Measurements from ENCODE around the gene PSME3IP1.
"Not testable (repeated sequence)": the region's sequence is repeated elsewhere in the genome, so short reads cannot be mapped to it uniquely, and the experiment has no call there.

PSME3IP1 gene, protein sequence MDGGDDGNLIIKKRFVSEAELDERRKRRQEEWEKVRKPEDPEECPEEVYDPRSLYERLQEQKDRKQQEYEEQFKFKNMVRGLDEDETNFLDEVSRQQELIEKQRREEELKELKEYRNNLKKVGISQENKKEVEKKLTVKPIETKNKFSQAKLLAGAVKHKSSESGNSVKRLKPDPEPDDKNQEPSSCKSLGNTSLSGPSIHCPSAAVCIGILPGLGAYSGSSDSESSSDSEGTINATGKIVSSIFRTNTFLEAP
- 62.0 to 107 (median 92.9) reads per million in 4 donors for total RNA-seq

DNA sequence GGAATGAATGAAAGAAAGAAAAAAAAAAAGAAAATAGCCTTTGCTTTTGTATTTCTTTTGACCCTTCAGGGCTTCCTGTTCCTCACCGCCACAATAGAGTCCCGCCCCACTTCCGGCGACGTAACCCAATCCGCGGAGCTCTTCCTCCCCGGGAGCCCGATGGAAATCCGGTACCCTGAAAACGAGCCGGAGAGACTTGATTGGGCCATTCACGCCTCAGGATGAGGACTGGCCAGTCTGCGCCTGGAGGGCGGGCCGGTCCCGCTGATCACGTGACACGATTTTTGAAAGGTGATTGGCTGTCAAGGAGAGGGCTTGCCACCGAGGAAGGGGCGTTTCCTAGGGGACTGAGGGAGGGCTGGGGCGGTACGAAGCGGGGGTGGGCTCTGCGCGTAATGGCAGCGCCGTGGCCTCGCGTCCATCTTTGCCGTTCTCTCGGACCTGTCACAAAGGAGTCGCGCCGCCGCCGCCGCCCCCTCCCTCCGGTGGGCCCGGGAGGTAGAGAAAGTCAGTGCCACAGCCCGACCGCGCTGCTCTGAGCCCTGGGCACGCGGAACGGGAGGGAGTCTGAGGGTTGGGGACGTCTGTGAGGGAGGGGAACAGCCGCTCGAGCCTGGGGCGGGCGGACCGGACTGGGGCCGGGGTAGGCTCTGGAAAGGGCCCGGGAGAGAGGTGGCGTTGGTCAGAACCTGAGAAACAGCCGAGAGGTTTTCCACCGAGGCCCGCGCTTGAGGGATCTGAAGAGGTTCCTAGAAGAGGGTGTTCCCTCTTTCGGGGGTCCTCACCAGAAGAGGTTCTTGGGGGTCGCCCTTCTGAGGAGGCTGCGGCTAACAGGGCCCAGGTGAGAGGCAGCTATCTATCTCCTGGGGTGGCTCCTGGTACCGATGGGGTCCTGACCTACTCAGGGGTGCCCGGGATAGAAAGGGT is at the start of gene PSME3IP1, which contains the start of gene RSPRY1:
Gene PSME3IP1, minus strand, starts transcription at position 95 of the 927 bp plus-strand sequence. CDS start 12,185 bp downstream, outside the sequence.
Gene RSPRY1, plus strand, starts transcription at position 385 of the 927 bp plus-strand sequence. CDS start 18,330 bp downstream, outside the sequence.
- DNase-seq: peak; percentile 96 to 100 (median 98)

DNA sequence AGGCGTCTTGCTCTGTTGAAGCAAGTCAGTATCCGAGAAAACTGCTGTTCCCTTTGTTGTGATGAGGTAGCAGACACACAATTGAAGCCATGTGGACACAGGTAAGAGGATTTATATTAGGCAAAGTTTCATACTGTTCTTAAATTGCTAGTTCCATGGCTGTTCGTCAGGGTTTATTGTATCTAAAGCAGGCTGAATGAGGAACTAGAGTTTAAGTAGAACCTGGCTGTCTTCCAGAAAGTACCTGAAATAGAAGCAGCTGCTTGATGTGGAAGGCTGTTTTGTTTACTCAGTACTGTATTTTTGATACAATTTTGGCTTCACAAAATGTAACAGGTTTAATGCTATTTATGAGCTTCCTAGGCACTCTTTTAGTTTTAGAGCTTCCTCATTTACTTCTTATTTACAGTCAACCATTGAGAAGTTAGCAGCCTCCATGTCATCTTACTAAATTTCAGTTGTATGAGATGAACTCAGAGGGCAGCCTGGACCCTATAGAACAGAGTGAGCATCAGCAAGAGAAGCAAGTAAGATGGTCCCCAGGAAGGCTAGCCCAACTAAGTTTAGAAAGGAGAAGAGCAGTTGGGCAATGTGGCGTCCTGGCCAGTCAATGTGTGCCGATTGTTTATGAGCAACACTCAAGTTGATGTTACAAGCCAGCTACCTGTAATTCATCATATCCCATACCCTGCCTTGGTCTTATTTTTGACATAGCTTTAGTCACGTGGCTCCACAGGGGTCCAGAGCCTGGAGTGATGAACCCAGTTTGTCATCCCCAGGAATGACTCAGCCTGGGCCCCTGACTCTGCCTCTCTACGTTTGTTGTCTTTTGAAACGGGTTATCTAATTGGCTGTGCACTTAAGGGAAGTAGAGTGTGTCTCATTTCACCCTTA is 49.5 kb upstream of the PSME3IP1 start:
- peak in 1 of 5 donors; percentile 31 for DNase-seq

DNA sequence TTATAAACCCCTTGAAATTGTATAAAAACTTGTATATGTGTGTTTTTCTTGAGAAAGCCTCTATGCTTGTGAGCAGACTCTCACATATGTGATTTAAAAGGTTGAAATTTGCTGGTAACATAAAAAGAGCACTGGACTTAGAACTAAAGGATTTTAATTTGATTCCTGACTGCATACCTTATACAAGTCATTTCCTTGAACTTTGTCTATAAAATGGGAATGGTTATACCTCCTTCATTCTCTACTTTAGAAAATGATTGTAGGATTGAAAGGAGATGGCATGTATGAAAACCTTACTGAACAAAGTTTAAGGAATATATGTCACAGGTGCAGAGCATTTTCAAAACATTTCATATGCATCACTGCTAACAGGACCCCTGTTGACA is 48.9 kb upstream of the PSME3IP1 start:
- no peak for DNase-seq

DNA sequence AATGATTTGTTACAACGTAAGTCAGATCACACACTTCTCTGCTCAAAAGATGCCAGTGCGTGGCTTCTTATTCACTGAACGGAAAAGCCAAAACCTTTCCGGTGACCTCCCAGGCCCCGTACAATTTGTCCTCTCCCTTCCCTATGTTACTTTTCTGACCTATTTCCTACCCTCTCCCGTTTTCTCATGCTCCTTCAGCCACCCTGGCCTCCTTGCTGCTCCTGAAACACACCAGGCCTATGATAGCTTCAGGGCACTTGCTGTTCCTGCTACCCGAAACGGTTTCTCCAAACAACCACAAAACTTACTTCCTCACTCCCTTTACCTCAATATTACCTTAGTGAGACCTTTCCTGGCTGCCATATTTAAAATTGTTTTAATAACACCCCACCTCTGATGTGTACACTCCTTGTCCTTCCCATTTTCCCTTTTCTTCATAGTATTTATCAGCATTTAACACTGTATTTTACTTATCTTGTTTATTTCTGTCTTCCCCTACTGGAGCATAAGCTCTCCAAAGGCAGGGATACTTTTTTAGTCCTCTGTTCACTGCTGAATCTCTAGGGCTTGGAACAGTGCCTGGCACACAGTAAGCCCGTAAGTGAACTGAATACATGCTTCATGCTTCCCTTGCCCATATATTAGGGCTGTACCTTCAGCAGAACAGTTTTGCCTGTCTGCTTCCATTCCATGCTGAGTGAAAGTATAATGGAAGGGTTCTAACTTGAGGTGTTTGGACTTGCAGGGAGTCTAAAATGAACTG is 48.3 kb upstream of the PSME3IP1 start:
- no peak for DNase-seq

DNA sequence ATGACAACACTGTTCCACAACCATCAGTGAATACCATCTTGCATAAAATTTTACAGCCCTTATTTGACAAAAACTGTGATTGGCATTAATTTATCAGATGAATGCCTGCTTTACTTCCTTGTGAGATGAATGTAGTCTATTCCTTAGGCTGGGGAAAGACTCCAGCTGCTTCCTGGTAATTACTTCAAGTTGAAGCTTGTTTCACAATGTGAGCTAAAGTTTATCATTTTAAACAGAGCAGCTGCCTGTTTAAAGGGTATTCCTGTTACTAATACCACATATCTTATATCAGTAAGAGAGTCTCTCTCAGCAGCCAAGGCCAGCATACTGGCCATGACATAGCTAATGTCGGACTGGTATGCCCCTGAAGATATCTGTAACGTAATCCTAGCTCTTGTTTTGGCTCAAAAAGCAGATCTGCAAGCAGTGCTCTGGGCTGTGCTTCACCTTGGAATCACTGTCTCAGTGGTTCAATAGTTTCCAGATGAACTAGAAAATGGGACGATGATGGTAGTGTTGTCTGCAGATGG is 46.0 kb upstream of the PSME3IP1 start:
- DNase-seq: no peak

DNA sequence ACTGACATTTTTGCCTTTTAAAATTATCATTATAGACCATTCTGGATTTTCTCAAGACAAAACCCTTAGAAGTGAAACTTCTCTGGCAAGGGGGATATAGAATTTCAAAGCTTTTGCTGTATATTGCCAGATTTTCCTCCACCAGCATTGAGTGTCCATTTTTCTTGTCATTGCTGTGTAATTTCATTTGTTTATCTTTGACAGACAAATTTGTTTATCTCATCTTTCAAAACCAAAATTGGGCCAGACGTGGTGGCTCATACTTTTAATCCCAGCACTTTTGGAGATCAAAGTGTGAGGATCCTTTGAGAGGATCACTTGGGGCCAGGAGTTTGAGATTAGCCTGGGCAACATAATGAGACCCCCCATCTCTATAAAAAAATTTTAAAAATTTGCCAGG is 43.2 kb upstream of the PSME3IP1 start:
- no peak for DNase-seq

DNA sequence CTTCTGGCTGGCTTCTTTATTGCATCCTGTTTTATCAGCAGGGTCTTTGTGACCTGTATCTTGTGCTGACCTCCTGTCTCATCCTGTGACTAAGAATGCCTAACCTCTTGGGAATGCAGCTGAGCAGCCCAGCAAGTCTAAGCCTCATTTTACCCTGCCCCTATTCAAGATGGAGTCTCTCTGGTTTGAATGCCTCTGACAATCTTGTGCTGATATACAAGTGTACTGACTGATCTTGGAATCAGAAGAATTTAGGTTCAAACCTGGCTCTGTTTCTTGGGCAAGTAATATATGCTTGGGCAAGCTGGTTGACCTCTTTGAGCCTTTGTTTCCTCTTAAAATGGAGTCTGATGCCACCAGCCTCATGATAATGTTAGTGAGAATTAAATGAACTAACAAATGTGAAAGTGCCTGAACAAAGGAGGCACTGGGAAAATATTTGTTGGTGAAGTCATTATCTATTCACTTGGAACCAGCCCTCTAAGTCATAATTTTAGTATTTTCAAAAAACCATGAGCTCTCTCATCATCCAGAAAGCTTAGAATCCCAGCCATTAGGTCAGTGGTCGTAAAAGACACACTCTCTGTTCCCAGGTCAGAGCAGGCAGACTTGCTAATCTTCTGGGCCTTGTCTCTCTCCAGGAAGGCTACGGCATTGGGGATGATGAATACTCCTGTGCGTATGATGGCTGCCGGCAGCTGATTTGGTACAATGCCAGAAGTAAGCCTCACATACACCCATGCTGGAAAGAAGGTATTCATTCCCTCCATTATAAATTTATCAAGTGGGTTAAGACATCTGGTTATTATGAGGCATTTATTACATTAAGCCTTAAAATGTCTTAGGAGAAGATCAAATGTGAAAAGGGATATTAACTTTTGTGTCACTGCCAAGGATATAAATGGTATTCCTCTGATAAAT is 41.1 kb upstream of the PSME3IP1 start:
- no peak for DNase-seq

DNA sequence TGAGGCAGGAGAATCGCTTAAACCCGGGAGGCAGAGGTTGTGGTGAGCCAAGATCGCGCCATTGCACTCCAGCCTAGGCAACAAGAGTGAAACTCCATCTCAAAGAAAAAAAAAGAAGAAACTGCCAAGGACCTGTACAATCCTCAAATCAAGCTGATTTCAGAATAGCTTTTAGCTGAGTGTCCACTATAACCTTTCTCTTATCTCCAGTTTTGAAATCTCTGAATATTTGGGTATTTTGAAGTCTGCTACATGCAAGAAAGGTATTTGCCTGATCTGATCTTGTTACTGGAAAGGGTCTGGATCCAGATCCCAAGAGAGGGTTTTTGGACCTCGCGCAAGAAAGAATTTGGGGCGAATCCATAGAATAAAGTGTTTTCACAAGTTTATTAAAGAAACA is 40.1 kb upstream of the PSME3IP1 start:
- no peak for DNase-seq

DNA sequence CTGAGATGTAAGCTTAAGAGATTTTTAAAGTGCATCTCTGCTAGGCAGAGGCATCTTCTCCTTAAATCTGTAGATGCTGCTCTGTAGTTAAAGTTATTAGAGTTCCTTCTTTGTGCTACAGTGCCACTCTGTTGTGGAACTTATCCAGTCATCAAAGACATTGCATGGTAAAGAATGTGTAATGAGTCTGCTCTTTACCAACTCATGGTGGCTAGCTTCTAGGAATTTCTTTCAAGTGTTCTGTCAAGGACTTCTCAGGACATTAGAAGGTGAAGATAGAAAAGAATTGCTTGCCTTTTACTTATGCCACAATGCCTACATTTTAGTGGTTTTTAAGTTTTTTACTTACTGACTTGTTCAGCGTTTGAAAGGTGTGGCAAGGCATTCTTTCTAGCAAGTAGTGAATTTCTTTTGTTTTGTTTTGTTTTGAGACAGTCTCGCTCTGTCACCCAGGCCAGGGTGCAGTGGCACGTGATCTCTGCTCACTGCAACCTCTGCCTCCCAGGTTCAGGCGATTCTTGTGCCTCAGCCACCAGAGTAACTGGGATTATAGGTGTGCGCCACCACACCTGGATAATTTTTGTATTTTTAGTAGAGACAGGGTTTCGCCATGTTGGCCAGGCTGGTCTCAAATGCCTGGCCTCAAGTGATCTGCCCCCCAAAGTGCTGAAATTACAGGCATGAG is 39.0 kb upstream of the PSME3IP1 start:
- no peak for DNase-seq

DNA sequence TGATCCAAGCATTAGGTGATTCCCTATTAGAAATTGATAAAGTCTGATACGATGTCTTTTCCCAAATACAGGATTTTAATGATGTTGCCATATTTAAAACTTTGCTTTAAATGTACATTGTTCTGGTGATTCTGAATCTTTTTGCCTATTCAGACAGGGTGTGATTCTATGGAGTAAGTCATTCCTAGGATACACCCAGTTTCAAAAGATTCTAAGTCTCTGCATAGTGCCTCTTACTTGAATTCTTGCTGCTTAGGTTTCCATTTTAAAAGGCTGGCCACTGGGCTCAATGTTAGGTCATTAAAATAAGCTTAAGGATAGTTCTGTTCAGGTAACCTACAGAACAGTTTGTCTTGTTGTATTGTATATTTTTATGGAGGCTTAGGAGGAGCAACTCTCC is 37.2 kb upstream of the PSME3IP1 start:
- DNase-seq: no peak

DNA sequence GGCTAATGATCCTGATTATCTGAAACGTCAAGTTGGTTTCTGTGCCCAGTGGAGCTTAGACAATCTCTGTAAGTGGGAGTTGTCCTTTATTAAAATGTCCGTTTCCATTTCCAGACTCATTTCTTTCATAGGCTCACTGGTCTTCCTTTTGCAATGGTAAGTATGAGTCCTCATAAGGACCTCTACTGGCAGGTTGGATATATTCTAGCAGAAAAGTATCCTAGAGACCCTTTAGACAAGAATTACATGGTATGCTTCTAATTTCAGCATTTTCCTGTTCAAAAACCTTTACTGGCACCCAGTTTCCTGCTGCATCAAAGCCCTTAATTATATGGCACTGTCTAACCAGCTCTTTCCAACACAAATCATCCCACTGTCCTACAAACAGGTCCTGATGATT is 31.1 kb upstream of the PSME3IP1 start:
- DNase-seq: no peak

DNA sequence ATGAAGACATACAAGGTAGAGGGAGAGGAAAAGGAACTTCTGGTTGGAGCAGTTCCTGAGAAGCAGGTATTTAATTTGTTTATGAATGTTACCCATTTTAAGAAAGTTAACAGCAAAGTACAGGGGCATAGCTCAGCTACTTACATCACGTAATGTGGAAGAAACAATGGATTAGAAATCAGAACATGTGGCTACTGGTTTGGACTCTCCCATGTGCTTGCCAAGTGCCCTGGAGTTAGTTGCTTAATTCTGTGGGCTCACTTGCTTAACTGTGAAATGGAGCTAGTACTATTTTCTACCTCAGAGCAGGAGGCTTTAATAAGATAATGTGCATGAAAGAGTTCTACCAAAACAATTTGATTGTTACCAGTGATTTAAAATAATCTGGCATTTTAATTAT is 27.6 kb upstream of the PSME3IP1 start:
- DNase-seq: no peak

DNA sequence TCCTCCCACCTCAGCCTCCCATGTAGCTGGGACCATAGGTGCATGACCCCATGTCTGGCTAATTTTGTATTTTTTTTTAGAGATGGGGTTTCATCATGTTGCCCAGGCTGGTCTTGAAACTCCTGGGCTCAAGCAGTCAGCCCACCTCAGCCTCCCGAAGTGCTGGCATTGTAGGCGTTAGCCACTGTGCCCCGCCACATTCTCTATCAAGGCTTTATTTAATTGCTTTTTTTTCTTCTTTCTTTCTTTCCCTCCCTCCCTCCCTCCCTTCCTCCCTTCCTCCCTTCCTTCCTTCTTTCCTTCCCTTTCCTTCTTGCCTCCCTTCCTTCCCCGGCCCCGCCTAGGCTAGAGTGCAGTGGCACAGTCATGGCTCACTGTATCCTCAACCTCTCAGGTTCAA is 23.9 kb upstream of the PSME3IP1 start:
- no peak for DNase-seq

DNA sequence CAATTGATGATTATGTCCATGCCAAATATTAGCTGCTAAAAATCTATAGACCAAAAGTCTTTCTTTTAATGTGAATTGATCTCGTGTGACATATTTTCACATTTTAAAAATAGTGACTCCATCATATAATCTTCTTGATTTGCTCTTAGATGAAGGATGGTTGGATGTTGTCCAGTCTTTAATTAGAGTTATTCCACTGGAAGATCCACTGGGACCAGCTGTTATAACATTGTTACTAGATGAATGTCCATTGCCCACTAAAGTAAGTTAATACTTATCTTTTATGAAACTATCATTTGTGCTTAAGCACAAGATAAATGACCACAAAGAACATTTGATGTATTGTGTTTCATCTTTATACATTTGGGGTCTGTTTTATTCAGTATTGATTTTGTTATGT is 23.1 kb upstream of the PSME3IP1 start:
- no peak for DNase-seq

DNA sequence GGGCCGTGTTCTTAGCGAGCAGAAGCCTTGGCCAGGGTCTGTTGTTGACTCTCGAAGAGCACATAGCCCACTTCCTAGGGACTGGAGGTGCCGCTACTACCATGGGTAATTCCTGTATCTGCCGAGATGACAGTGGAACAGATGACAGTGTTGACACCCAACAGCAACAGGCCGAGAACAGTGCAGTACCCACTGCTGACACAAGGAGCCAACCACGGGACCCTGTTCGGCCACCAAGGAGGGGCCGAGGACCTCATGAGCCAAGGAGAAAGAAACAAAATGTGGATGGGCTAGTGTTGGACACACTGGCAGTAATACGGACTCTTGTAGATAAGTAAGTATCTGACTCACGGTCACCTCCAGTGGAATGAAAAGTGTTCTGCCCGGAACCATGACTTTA is 18.8 kb upstream of the PSME3IP1 start:
- DNase-seq: no peak

DNA sequence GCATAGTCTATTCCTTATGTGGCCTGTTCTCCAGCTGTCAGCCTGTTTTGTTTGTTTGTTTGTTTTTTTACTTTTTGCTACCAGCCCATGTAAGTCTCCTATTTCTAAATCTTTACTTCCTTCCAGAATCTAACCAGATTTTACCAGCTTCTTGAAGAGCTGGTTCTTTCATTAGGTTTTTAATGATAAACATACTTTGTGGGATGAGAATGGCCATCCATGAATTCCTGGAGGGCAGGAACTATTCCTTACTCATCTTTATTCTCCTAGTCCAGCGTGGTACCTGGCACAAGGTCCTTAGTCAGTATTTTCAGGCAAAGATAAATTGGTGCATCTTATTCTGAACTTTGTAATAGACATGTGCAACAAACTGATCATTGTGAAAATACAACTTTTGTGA is 17.6 kb upstream of the PSME3IP1 start:
- DNase-seq: no peak

DNA sequence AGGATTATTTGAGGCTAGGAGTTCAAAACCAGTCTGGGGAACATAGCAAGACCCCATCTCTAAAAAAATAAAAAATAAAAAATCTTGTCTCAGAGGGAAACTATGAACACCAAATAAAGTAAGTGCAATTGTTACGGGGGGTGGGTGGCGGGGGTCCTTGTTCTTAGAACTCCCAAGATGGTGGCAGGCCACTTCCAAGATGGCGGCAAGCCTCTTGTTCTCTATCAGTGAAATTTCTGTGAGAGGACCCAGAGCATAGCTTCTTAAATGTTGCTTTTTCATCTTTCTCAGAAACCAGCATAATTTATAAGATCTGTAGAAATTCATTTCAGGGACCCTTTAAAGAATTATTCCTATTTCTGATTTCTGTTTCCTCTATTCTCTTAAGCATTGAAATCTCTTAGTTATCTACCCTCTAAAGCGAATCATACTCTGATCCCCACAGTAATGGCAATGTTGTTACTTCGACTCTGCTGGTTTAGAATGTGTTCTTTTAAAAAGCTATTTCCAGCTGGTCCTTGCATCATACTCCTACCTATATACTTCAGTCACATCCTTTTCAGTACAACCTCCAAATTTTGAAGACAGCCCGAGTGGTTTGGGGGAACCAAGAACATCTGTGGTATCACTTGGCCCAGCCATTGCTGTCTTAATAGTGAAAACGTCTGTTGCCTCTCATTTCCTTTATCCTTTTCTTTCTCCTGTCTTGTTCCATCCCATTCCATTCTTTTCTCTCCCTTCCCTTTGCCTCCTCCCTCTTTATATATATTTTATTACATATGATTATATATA is 16.5 kb upstream of the PSME3IP1 start:
- no peak for DNase-seq

DNA sequence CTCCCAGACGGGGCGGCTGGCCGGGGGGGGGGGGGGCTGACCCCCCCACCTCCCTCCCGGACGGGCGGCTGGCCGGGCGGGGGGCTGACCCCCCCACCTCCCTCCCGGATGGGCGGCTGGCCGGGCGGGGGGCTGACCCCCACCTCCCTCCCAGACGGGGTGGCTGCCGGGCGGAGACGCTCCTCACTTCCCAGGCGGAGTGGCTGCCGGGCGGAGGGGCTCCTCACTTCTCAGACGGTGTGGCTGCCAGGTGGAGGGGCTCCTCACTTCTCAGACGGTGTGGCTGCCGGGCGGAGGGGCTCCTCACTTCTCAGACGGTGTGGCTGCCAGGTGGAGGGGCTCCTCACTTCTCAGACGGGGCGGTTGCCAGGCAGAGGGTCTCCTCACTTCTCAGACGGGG is 15.1 kb upstream of the PSME3IP1 start:
- not testable (repeated sequence) for DNase-seq

DNA sequence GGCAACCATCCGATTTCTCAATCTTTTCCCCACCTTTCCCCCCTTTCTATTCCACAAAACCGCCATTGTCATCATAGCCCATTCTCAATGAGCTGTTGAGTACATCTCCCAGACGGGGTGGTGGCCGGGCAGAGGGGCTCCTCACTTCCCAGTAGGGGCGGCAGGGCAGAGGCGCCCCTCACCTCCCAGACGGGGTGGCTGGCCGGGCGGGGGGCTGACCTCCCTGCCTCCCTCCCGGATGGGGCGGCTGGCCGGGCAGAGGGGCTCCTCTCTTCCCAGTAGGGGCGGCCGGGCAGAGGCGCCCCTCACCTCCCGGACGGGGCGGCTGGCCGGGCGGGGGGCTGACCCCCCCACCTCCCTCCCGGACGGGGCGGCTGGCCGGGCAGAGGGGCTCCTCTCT is 14.5 kb upstream of the PSME3IP1 start:
- DNase-seq: not testable (repeated sequence)
